Liver (tissue), 9 donors: Measurements from ENCODE around the gene FBN2. TPM values are rescaled to one million over a fixed set of nuclear protein-coding genes. Genes with fewer than 3 reads are reported as not detected.

Experiments
- DNase-seq: peaks from one replicate; pipeline ENCODE4 v3.0.0-alpha.2; 2017; ENCODE audit warnings: low spot score
- H3K27ac ChIP-seq, 2 donors: one replicate each; pipeline ENCODE4 v1.7.0; 2013; ENCODE audit warnings: inconsistent platforms in 2 of 2, low read length in 2 of 2, control low read depth in 1 of 2, low read depth in 1 of 2, mild to moderate bottlenecking in 1 of 2
- H3K27me3 ChIP-seq, 4 donors: one replicate each; pipeline versions ENCODE4 v1.6.1 to v1.7.0; 2013; ENCODE audit warnings: low read length in 3 of 4, inconsistent platforms in 1 of 4, mild to moderate bottlenecking in 1 of 4, moderate library complexity in 1 of 4; ENCODE audit not compliant: control insufficient read depth in 4 of 4, insufficient read depth in 4 of 4
- H3K36me3 ChIP-seq, 4 donors: one replicate each; pipeline versions ENCODE4 v1.6.1 to v1.7.0; 2013; ENCODE audit warnings: low read length in 3 of 4, mild to moderate bottlenecking in 3 of 4, low read depth in 1 of 4, moderate library complexity in 1 of 4; ENCODE audit not compliant: control insufficient read depth in 4 of 4, insufficient read depth in 3 of 4
- H3K4me1 ChIP-seq, 4 donors: one replicate each; pipeline versions ENCODE4 v1.6.1 to v1.7.0; 2013; ENCODE audit warnings: low read length in 3 of 4, mild to moderate bottlenecking in 3 of 4, moderate library complexity in 1 of 4; ENCODE audit not compliant: control insufficient read depth in 4 of 4, insufficient read depth in 4 of 4
- H3K4me3 ChIP-seq, 3 donors: one replicate each; pipeline versions ENCODE4 v1.6.1 to v1.7.0; 2013; ENCODE audit warnings: low read length in 3 of 3, control low read depth in 1 of 3, low read depth in 1 of 3, mild to moderate bottlenecking in 1 of 3
- H3K9ac ChIP-seq, 2 donors: one replicate each; pipeline ENCODE4 v1.7.0; 2013; ENCODE audit warnings: low read length in 2 of 2, mild to moderate bottlenecking in 2 of 2, moderate library complexity in 2 of 2, control low read depth in 1 of 2, low read depth in 1 of 2
- H3K9me3 ChIP-seq, 4 donors: one replicate each; pipeline versions ENCODE4 v1.6.1 to v1.7.0; 2013; ENCODE audit warnings: low read length in 3 of 4; ENCODE audit not compliant: control insufficient read depth in 4 of 4
- ATF3 ChIP-seq: IDR thresholded peaks from 2 replicates; pipeline ENCODE4 v1.6.1; 2016; ENCODE audit warnings: antibody characterized with exemption
- EGR1 ChIP-seq, 2 donors: IDR thresholded peaks; 2 replicates each; pipeline ENCODE4 v1.6.1; 2016 to 2018; ENCODE audit warnings: antibody characterized with exemption in 2 of 2, low read depth in 2 of 2
- FOXA1 ChIP-seq: IDR thresholded peaks from 2 replicates; pipeline ENCODE4 v1.6.1; 2016; ENCODE audit warnings: antibody characterized with exemption
- FOXA2 ChIP-seq: IDR thresholded peaks from 2 replicates; pipeline ENCODE4 v1.6.1; 2016; ENCODE audit warnings: antibody characterized with exemption
- HNF4A ChIP-seq, 2 donors: conservative IDR thresholded peaks; 2 replicates each; pipeline ENCODE4 v1.6.1; 2016; ENCODE audit warnings: antibody characterized with exemption in 2 of 2, mild to moderate bottlenecking in 2 of 2
- HNF4G ChIP-seq: IDR thresholded peaks from 2 replicates; pipeline ENCODE4 v1.6.1; 2016; ENCODE audit warnings: antibody characterized with exemption
- JUND ChIP-seq, 2 donors: IDR thresholded peaks; 2 replicates each; pipeline ENCODE4 v1.6.1; 2016; ENCODE audit warnings: antibody characterized with exemption in 2 of 2
- NR2F2 ChIP-seq: IDR thresholded peaks from 2 replicates; pipeline ENCODE4 v1.6.1; 2016; ENCODE audit warnings: antibody characterized with exemption
- REST ChIP-seq: IDR thresholded peaks from 2 replicates; pipeline ENCODE4 v1.6.1; 2016; ENCODE audit warnings: antibody characterized with exemption, mild to moderate bottlenecking
- RXRA ChIP-seq, 2 donors: IDR thresholded peaks; 2 replicates each; pipeline ENCODE4 v1.6.1; 2017 to 2018; ENCODE audit warnings: antibody characterized with exemption in 2 of 2, mild to moderate bottlenecking in 1 of 2
- SP1 ChIP-seq: IDR thresholded peaks from 2 replicates; pipeline ENCODE4 v1.6.1; 2018; ENCODE audit warnings: antibody characterized with exemption, mild to moderate bottlenecking
- TAF1 ChIP-seq: conservative IDR thresholded peaks from 2 replicates; pipeline ENCODE4 v1.6.1; 2016; ENCODE audit warnings: antibody characterized with exemption, mild to moderate bottlenecking
- YY1 ChIP-seq: IDR thresholded peaks from 2 replicates; pipeline ENCODE4 v1.6.1; 2016; ENCODE audit warnings: antibody characterized with exemption, mild to moderate bottlenecking
- WGBS: extraction: QIAGEN DNeasy Blood & Tissue Kit; methylation state at CpG from one replicate; pipeline ENCODE4 v1.1.7; 2013; 5-methylcytosine and 5-hydroxymethylcytosine counted together
- polyA plus RNA-seq, 2 donors: library from polyadenylated mRNA; stranded (reverse) in 1 of 2; unstranded in 1 of 2; fragments of 200-250 nt in 1 of 2; fragments of >200 nt in 1 of 2; fragmentation: Nextera tagmentation in 1 of 2; extraction: Ambion mirVana in 1 of 2; gene quantifications; one replicate each; pipeline versions ENCODE4 v1.2.1 to v1.2.3, GENCODE V29; 2013 to 2015
- total RNA-seq, 2 donors: library from RNA; depleted of rRNA; stranded (reverse); fragments of >200 nt; gene quantifications; one replicate each; pipeline ENCODE4 v1.2.3, GENCODE V29; 2014
- TF ChIP-seq, protein P1 (sequence below): IDR thresholded peaks from 2 replicates; pipeline ENCODE4 v1.6.1; 2016; ENCODE audit warnings: antibody characterized with exemption
- TF ChIP-seq, protein P2 (sequence below): fragments of 150-350 bp; IDR thresholded peaks from 2 replicates; pipeline ENCODE4 v1.5.1; 2017; ENCODE audit warnings: improper control_type of control experiment, low read depth, low read length; ENCODE audit not compliant: missing input control
- TF ChIP-seq, protein P3 (sequence below): IDR thresholded peaks from 2 replicates; pipeline ENCODE4 v1.6.1; 2016; ENCODE audit warnings: antibody characterized with exemption
- donor health status: healthy.
- donor health status: healthy.
- donor health status: healthy.
- donor health status: healthy.
- donor health status: healthy.

FBN2 gene
- total and polyA plus RNA-seq, 4 donors = 0.08 to 4.1 (median 0.47) TPM

- no peaks in the 10 kb centered on the region for H3K36me3 ChIP-seq
- H3K4me3 ChIP-seq = no peak overlapping the region
- TF ChIP-seq NR2F2 = no peak
- no peak for TF ChIP-seq JUND (IDR thresholded peaks at IDR 0.05)
- TF ChIP-seq, protein P1, sequence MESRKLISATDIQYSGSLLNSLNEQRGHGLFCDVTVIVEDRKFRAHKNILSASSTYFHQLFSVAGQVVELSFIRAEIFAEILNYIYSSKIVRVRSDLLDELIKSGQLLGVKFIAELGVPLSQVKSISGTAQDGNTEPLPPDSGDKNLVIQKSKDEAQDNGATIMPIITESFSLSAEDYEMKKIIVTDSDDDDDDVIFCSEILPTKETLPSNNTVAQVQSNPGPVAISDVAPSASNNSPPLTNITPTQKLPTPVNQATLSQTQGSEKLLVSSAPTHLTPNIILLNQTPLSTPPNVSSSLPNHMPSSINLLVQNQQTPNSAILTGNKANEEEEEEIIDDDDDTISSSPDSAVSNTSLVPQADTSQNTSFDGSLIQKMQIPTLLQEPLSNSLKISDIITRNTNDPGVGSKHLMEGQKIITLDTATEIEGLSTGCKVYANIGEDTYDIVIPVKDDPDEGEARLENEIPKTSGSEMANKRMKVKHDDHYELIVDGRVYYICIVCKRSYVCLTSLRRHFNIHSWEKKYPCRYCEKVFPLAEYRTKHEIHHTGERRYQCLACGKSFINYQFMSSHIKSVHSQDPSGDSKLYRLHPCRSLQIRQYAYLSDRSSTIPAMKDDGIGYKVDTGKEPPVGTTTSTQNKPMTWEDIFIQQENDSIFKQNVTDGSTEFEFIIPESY = no peak
- no peak for TF ChIP-seq SP1
- TF ChIP-seq TAF1 = no peak
- no peaks in the 10 kb centered on the region for H3K9me3 ChIP-seq
- DNase-seq = no peak
- H3K27ac ChIP-seq = no peak overlapping the region
- WGBS = 62% methylated on average over 6 of the region's 6 CpGs
- H3K9ac ChIP-seq = no peak overlapping the region
- no peaks in the 10 kb centered on the region for H3K4me1 ChIP-seq
- H3K27me3 ChIP-seq = peaks cover 0 to 2% (median 0%) of the 10 kb centered on the region in 4 donors
These were observed 261.4 kb downstream of the FBN2 start for GRCh38 chr5:128276537-128277216.

DNA sequence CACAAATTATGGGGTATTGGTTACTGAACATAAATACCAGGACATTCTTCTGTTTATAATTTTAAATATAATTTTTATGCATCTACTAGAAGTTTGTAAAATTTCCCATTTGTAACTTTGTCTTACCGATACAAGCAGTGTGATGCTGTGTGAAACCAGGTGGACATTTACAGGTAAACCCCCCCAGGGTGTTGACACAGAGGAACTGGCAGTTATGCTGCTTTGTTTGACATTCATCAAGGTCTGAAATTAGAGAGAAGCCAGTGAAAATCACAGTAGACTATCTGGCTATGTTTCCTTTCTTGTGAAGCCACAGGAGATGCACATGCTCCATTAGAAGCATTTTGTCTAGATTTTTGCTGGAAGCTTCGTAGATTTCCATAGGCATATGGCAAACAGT, 263.6 kb downstream of the FBN2 start:
- Histone ChIP-seq H3K27ac (no peak overlapping the region), H3K9ac (no peak overlapping the region), H3K4me1 (no peaks in the 10 kb centered on the region), H3K36me3 (no peaks in the 10 kb centered on the region), H3K4me3 (no peak overlapping the region), H3K9me3 (no peaks in the 10 kb centered on the region), H3K27me3 (peaks cover 0 to 5% (median 0%) of the 10 kb centered on the region in 4 donors)
- TF ChIP-seq, protein P2, sequence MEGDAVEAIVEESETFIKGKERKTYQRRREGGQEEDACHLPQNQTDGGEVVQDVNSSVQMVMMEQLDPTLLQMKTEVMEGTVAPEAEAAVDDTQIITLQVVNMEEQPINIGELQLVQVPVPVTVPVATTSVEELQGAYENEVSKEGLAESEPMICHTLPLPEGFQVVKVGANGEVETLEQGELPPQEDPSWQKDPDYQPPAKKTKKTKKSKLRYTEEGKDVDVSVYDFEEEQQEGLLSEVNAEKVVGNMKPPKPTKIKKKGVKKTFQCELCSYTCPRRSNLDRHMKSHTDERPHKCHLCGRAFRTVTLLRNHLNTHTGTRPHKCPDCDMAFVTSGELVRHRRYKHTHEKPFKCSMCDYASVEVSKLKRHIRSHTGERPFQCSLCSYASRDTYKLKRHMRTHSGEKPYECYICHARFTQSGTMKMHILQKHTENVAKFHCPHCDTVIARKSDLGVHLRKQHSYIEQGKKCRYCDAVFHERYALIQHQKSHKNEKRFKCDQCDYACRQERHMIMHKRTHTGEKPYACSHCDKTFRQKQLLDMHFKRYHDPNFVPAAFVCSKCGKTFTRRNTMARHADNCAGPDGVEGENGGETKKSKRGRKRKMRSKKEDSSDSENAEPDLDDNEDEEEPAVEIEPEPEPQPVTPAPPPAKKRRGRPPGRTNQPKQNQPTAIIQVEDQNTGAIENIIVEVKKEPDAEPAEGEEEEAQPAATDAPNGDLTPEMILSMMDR = no peak
- TF ChIP-seq REST (no peak), FOXA2 (no peak), ATF3 (no peak), EGR1 (IDR thresholded peaks at IDR 0.05; ENCODE audit: low read depth in 2 of 2) (no peak), FOXA1 (no peak), HNF4G (no peak), TAF1 (no peak), NR2F2 (no peak), HNF4A (conservative IDR thresholded peaks at IDR 0.05) (no peak), RXRA (IDR thresholded peaks at IDR 0.05) (no peak), YY1 (no peak), JUND (IDR thresholded peaks at IDR 0.05) (no peak)
- TF ChIP-seq, protein P3, sequence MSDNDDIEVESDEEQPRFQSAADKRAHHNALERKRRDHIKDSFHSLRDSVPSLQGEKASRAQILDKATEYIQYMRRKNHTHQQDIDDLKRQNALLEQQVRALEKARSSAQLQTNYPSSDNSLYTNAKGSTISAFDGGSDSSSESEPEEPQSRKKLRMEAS = no peak
- TF ChIP-seq, protein P1 = no peak
- WGBS = 71% methylated on average over 2 of the region's 2 CpGs
- DNase-seq = no peak
